Measurements from ENCODE around the gene B9D2.
A peak's percentile ranks its signal among the peaks of the same experiment; 100 is the strongest.
"Not testable (repeated sequence)": the region's sequence is repeated elsewhere in the genome, so short reads cannot be mapped to it uniquely, and the experiment has no call there.

The B9D2 gene

GRCh38 chr19:41353466-41354342, 10.2 kb downstream of the B9D2 start, which contains the start of gene TGFB1:
Gene TGFB1 (minus strand): TSS chr19:41353922. CDS start chr19:41353044, 878 bp downstream.
- DNase-seq: peak; percentile 78

- peak; percentile 78 for DNase-seq
These were observed 11.1 kb downstream of the B9D2 start for GRCh38 chr19:41352609-41353465.

- DNase-seq: no peak
These were observed 11.7 kb downstream of the B9D2 start for GRCh38 chr19:41352279-41352608.

- DNase-seq: peak; percentile 74
These were observed 12.4 kb downstream of the B9D2 start for GRCh38 chr19:41351339-41352245.

GRCh38 chr19:41350735-41351338, 13.1 kb downstream of the B9D2 start:
- DNase-seq: no peak

- DNase-seq: not testable (repeated sequence)
These were observed 17.0 kb downstream of the B9D2 start for GRCh38 chr19:41346916-41347315.

GRCh38 chr19:41344162-41344561, 19.8 kb downstream of the B9D2 start:
- no peak for DNase-seq

GRCh38 chr19:41341669-41342490, 22.1 kb downstream of the B9D2 start:
- DNase-seq: peak; percentile 39

GRCh38 chr19:41339936-41340335, 24.0 kb downstream of the B9D2 start:
- no peak for DNase-seq

- no peak for DNase-seq
These were observed 28.5 kb downstream of the B9D2 start for GRCh38 chr19:41335467-41335866.

GRCh38 chr19:41334793-41335192, 29.2 kb downstream of the B9D2 start:
- no peak for DNase-seq

- no peak for DNase-seq
These were observed 31.5 kb downstream of the B9D2 start for GRCh38 chr19:41332468-41332867.

- no peak for DNase-seq
These were observed 31.9 kb downstream of the B9D2 start for GRCh38 chr19:41332000-41332399.

GRCh38 chr19:41330946-41331678, 32.8 kb downstream of the B9D2 start:
- peak; percentile 75 for DNase-seq

- DNase-seq: peak; percentile 43
These were observed 33.5 kb downstream of the B9D2 start for GRCh38 chr19:41330481-41330880.

- peak; percentile 41 for DNase-seq
These were observed 35.1 kb downstream of the B9D2 start for GRCh38 chr19:41328842-41329225.

- peak; percentile 42 for DNase-seq
These were observed 35.6 kb downstream of the B9D2 start for GRCh38 chr19:41328157-41328841.

- DNase-seq: peak; percentile 78
These were observed 36.3 kb downstream of the B9D2 start for GRCh38 chr19:41327576-41328156.

GRCh38 chr19:41327076-41327575, 36.8 kb downstream of the B9D2 start:
- no peak for DNase-seq
